K562 (cell line): Measurements from ENCODE around the gene SHISA8. TPM values are rescaled to one million over a fixed set of nuclear protein-coding genes. Genes with fewer than 3 reads are reported as not detected.

ENCODE experiments used
- BHLHE40 ChIP-seq: IDR thresholded peaks from 2 replicates; pipeline ENCODE4 v1.6.1; 2011; ENCODE audit warnings: low read length, improper control_type of control experiment
- CXXC5 ChIP-seq: fragments of 250-450 bp; sonication (Bioruptor Pico); IDR thresholded peaks from 2 replicates; pipeline ENCODE4 v1.8.0; 2022; ENCODE audit warnings: inconsistent platforms, mild to moderate bottlenecking, moderate library complexity
- FIP1L1 ChIP-seq: fragments of 200-400 bp; formaldehyde crosslinking; IDR thresholded peaks from 2 replicates; pipeline ENCODE4 v1.6.1; 2018; ENCODE audit warnings: mild to moderate bottlenecking, low read depth, low read length; ENCODE audit not compliant: poor library complexity, severe bottlenecking
- FOXA1 ChIP-seq: fragments of 450-650 bp; IDR thresholded peaks from 2 replicates; pipeline ENCODE4 v1.6.1; 2016; ENCODE audit warnings: mild to moderate bottlenecking, borderline replicate concordance
- HNRNPK ChIP-seq: fragments of 200-400 bp; formaldehyde crosslinking; IDR thresholded peaks from one replicate; pipeline ENCODE4 v1.6.1; 2018; ENCODE audit warnings: mild to moderate bottlenecking, low read depth, low read length; ENCODE audit not compliant: poor library complexity, severe bottlenecking
- NCOA2 ChIP-seq, 2 experiments: fragments of 450-650 bp; IDR thresholded peaks; 2 replicates each; pipeline ENCODE4 v1.6.1; 2018; ENCODE audit warnings: mild to moderate bottlenecking in 2 of 2, moderate library complexity in 1 of 2; ENCODE audit not compliant: partially characterized antibody in 2 of 2
- NCOA6 ChIP-seq: fragments of 450-650 bp; IDR thresholded peaks from 2 replicates; pipeline ENCODE4 v1.6.1; 2017; ENCODE audit warnings: mild to moderate bottlenecking
- NEUROD1 ChIP-seq: fragments of 150-350 bp; IDR thresholded peaks from 2 replicates; pipeline ENCODE4 v1.6.1; 2014; ENCODE audit warnings: borderline replicate concordance, low read length, low read depth; ENCODE audit not compliant: partially characterized antibody
- POLR2AphosphoS2 ChIP-seq: IDR thresholded peaks from 2 replicates; pipeline ENCODE4 v1.6.1; 2012; ENCODE audit warnings: low read length, improper control_type of control experiment
- SMAD2 ChIP-seq: fragments of 150-350 bp; IDR thresholded peaks from 2 replicates; pipeline ENCODE4 v1.6.1; 2014; ENCODE audit warnings: low read depth, mild to moderate bottlenecking, low read length
- SP1 ChIP-seq: sonication (generic); formaldehyde crosslinking; IDR thresholded peaks from 2 replicates; pipeline ENCODE4 v1.8.1; 2022; ENCODE audit warnings: mild to moderate bottlenecking, missing genetic modification reagents
- TBP ChIP-seq: optimal IDR thresholded peaks from 2 replicates; pipeline ENCODE3; 2011; ENCODE audit warnings: low read depth, low read length, improper control_type of control experiment
- TCFL5 ChIP-seq: fragments of 250-450 bp; sonication (Bioruptor Pico); conservative IDR thresholded peaks from 2 replicates; pipeline ENCODE4 v1.6.1; 2021; ENCODE audit warnings: mild to moderate bottlenecking, moderate library complexity, matching md5 sums
- polyA plus RNA-seq, 8 experiments: library from polyadenylated mRNA; depleted of rRNA in 4 of 8; stranded (reverse) in 5 of 8; unstranded in 3 of 8; fragments of >200 nt; fragmentation: Nextera tagmentation in 2 of 8; fragmentation: Illumina TruSeq in 1 of 8; extraction: Ambion mirVana in 2 of 8; extraction: Trizol in 1 of 8; gene quantifications; 2 replicates each; pipeline versions ENCODE4 v1.2.1 to v1.2.3, GENCODE V29; 2011 to 2014; ENCODE audit warnings: inconsistent platforms in 1 of 8, missing spikeins in 1 of 8
- total RNA-seq, 7 experiments: library from RNA; depleted of rRNA in 6 of 7; stranded (reverse); fragments of >200 nt in 6 of 7; fragmentation: Illumina TruSeq in 2 of 7; extraction: Trizol in 2 of 7; gene quantifications; 2 replicates each; pipeline versions ENCODE4 v1.2.1 to v1.2.3, GENCODE V29; 2011 to 2021; ENCODE audit warnings: low replicate concordance in 1 of 7
- TF ChIP-seq, protein P1 (sequence below): fragments of 250-450 bp; sonication (Bioruptor Pico); IDR thresholded peaks from 2 replicates; pipeline ENCODE4 v1.8.0; 2022; ENCODE audit warnings: inconsistent platforms
- TF ChIP-seq, protein P2 (sequence below): fragments of 450-650 bp; IDR thresholded peaks from 2 replicates; pipeline ENCODE4 v1.6.1; 2016; ENCODE audit warnings: mild to moderate bottlenecking, moderate library complexity

SHISA8 gene
- total and polyA plus RNA-seq, 9 of the 15 experiments (the other 6 are each of a cell fraction or from before 2014, with no cell fraction given), result 0.07 to 3.3 (median 1.1) TPM; not detected in 4

- TF ChIP-seq, protein P1, sequence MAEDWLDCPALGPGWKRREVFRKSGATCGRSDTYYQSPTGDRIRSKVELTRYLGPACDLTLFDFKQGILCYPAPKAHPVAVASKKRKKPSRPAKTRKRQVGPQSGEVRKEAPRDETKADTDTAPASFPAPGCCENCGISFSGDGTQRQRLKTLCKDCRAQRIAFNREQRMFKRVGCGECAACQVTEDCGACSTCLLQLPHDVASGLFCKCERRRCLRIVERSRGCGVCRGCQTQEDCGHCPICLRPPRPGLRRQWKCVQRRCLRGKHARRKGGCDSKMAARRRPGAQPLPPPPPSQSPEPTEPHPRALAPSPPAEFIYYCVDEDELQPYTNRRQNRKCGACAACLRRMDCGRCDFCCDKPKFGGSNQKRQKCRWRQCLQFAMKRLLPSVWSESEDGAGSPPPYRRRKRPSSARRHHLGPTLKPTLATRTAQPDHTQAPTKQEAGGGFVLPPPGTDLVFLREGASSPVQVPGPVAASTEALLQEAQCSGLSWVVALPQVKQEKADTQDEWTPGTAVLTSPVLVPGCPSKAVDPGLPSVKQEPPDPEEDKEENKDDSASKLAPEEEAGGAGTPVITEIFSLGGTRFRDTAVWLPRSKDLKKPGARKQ (CRISPR knock-in tag), result no peak
- TF ChIP-seq NEUROD1 (peak; percentile 86), POLR2AphosphoS2 (no peak), FIP1L1 (no peak), TBP (no peak), TCFL5 (CRISPR knock-in tag) (no peak), BHLHE40 (peak; percentile 96), NCOA2 (IDR thresholded peaks at IDR 0.05; ENCODE audit: partially characterized antibody in 2 of 2) (no peak), HNRNPK (no peak), SMAD2 (no peak), FOXA1 (no peak), CXXC5 (peak; percentile 91), SP1 (peak; percentile 44), NCOA6 (no peak)
- TF ChIP-seq, protein P2, sequence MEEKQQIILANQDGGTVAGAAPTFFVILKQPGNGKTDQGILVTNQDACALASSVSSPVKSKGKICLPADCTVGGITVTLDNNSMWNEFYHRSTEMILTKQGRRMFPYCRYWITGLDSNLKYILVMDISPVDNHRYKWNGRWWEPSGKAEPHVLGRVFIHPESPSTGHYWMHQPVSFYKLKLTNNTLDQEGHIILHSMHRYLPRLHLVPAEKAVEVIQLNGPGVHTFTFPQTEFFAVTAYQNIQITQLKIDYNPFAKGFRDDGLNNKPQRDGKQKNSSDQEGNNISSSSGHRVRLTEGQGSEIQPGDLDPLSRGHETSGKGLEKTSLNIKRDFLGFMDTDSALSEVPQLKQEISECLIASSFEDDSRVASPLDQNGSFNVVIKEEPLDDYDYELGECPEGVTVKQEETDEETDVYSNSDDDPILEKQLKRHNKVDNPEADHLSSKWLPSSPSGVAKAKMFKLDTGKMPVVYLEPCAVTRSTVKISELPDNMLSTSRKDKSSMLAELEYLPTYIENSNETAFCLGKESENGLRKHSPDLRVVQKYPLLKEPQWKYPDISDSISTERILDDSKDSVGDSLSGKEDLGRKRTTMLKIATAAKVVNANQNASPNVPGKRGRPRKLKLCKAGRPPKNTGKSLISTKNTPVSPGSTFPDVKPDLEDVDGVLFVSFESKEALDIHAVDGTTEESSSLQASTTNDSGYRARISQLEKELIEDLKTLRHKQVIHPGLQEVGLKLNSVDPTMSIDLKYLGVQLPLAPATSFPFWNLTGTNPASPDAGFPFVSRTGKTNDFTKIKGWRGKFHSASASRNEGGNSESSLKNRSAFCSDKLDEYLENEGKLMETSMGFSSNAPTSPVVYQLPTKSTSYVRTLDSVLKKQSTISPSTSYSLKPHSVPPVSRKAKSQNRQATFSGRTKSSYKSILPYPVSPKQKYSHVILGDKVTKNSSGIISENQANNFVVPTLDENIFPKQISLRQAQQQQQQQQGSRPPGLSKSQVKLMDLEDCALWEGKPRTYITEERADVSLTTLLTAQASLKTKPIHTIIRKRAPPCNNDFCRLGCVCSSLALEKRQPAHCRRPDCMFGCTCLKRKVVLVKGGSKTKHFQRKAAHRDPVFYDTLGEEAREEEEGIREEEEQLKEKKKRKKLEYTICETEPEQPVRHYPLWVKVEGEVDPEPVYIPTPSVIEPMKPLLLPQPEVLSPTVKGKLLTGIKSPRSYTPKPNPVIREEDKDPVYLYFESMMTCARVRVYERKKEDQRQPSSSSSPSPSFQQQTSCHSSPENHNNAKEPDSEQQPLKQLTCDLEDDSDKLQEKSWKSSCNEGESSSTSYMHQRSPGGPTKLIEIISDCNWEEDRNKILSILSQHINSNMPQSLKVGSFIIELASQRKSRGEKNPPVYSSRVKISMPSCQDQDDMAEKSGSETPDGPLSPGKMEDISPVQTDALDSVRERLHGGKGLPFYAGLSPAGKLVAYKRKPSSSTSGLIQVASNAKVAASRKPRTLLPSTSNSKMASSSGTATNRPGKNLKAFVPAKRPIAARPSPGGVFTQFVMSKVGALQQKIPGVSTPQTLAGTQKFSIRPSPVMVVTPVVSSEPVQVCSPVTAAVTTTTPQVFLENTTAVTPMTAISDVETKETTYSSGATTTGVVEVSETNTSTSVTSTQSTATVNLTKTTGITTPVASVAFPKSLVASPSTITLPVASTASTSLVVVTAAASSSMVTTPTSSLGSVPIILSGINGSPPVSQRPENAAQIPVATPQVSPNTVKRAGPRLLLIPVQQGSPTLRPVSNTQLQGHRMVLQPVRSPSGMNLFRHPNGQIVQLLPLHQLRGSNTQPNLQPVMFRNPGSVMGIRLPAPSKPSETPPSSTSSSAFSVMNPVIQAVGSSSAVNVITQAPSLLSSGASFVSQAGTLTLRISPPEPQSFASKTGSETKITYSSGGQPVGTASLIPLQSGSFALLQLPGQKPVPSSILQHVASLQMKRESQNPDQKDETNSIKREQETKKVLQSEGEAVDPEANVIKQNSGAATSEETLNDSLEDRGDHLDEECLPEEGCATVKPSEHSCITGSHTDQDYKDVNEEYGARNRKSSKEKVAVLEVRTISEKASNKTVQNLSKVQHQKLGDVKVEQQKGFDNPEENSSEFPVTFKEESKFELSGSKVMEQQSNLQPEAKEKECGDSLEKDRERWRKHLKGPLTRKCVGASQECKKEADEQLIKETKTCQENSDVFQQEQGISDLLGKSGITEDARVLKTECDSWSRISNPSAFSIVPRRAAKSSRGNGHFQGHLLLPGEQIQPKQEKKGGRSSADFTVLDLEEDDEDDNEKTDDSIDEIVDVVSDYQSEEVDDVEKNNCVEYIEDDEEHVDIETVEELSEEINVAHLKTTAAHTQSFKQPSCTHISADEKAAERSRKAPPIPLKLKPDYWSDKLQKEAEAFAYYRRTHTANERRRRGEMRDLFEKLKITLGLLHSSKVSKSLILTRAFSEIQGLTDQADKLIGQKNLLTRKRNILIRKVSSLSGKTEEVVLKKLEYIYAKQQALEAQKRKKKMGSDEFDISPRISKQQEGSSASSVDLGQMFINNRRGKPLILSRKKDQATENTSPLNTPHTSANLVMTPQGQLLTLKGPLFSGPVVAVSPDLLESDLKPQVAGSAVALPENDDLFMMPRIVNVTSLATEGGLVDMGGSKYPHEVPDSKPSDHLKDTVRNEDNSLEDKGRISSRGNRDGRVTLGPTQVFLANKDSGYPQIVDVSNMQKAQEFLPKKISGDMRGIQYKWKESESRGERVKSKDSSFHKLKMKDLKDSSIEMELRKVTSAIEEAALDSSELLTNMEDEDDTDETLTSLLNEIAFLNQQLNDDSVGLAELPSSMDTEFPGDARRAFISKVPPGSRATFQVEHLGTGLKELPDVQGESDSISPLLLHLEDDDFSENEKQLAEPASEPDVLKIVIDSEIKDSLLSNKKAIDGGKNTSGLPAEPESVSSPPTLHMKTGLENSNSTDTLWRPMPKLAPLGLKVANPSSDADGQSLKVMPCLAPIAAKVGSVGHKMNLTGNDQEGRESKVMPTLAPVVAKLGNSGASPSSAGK, result peak; percentile 87
Measured at GRCh38 chr22:41946629-41947423, 32.0 kb upstream of the SHISA8 start, which contains the start of gene CENPM (continued).
